GM18526 (cell line): ENCODE data around the gene DDX51.

ENCODE experiments used
- POLR2A ChIP-seq: IDR thresholded peaks from 3 replicates; pipeline ENCODE4 v1.6.1; 2011; ENCODE audit not compliant: insufficient read length; ENCODE audit errors: extremely low read depth

The DDX51 gene

GRCh38 chr12:132172619-132173018, 28.5 kb upstream of the DDX51 start:
- no peak for TF ChIP-seq POLR2A

- TF ChIP-seq POLR2A: no peak
These were observed 27.9 kb upstream of the DDX51 start for GRCh38 chr12:132171968-132172521.

GRCh38 chr12:132171293-132171967, 27.3 kb upstream of the DDX51 start:
- no peak for TF ChIP-seq POLR2A

- no peak for TF ChIP-seq POLR2A
These were observed 26.6 kb upstream of the DDX51 start for GRCh38 chr12:132170637-132171292.

- no peak for TF ChIP-seq POLR2A
These were observed 26.0 kb upstream of the DDX51 start for GRCh38 chr12:132170094-132170636.

GRCh38 chr12:132169376-132169775, 25.3 kb upstream of the DDX51 start:
- TF ChIP-seq POLR2A: no peak

- TF ChIP-seq POLR2A: no peak
These were observed 24.4 kb upstream of the DDX51 start for GRCh38 chr12:132168311-132169031.

GRCh38 chr12:132167611-132168310, 23.6 kb upstream of the DDX51 start:
- no peak for TF ChIP-seq POLR2A

GRCh38 chr12:132166801-132167591, 22.9 kb upstream of the DDX51 start:
- no peak for TF ChIP-seq POLR2A

- no peak for TF ChIP-seq POLR2A
These were observed 22.0 kb upstream of the DDX51 start for GRCh38 chr12:132166093-132166492.

- TF ChIP-seq POLR2A: no peak
These were observed 21.5 kb upstream of the DDX51 start for GRCh38 chr12:132165584-132165983.

GRCh38 chr12:132164426-132164825, 20.3 kb upstream of the DDX51 start:
- TF ChIP-seq POLR2A: no peak

GRCh38 chr12:132163911-132164288, 19.8 kb upstream of the DDX51 start:
- no peak for TF ChIP-seq POLR2A
